K562 (cell line): ENCODE results near the gene PGBD1. TPM values are rescaled to one million over a fixed set of nuclear protein-coding genes. Genes with fewer than 3 reads are reported as not detected.
A peak's percentile ranks its signal among the peaks of the same experiment; 100 is the strongest.

Experiments
- ARID1B ChIP-seq: fragments of 450-650 bp; IDR thresholded peaks from 2 replicates; pipeline ENCODE4 v1.6.1; 2016; ENCODE audit warnings: antibody characterized with exemption, mild to moderate bottlenecking, inconsistent platforms
- CREB3 ChIP-seq: fragments of 450-650 bp; conservative IDR thresholded peaks from 2 replicates; pipeline ENCODE4 v1.6.1; 2016; ENCODE audit warnings: missing genetic modification characterization, low read depth, mild to moderate bottlenecking, missing compliant biosample characterization, moderate library complexity
- SMARCB1 ChIP-seq: IDR thresholded peaks from 2 replicates; pipeline ENCODE4 v1.6.1; 2011; ENCODE audit warnings: improper control_type of control experiment, low read depth; ENCODE audit not compliant: insufficient read length
- SMARCE1 ChIP-seq: fragments of 450-650 bp; IDR thresholded peaks from 2 replicates; pipeline ENCODE4 v1.7.1; 2016; ENCODE audit warnings: mild to moderate bottlenecking
- SREBF2 ChIP-seq: sonication (generic); formaldehyde crosslinking; IDR thresholded peaks from 2 replicates; pipeline ENCODE4 v1.4.0; 2020; ENCODE audit warnings: mild to moderate bottlenecking, missing genetic modification reagents
- TCFL5 ChIP-seq: fragments of 250-450 bp; sonication (Bioruptor Pico); conservative IDR thresholded peaks from 2 replicates; pipeline ENCODE4 v1.6.1; 2021; ENCODE audit warnings: mild to moderate bottlenecking, moderate library complexity, matching md5 sums
- ZEB2 ChIP-seq: fragments of 450-650 bp; IDR thresholded peaks from 2 replicates; pipeline ENCODE4 v1.6.1; 2016
- ZNF263 ChIP-seq: sonication (generic); formaldehyde crosslinking; IDR thresholded peaks from 2 replicates; pipeline ENCODE4 v1.8.0; 2022; ENCODE audit warnings: mild to moderate bottlenecking, missing genetic modification reagents, borderline replicate concordance
- ZNF395 ChIP-seq: fragments of 200-800 bp; sonication (Bioruptor generic); IDR thresholded peaks from 2 replicates; pipeline ENCODE4 v1.6.1; 2017; ENCODE audit warnings: missing genetic modification characterization, missing compliant biosample characterization
- ZNF561 ChIP-seq: fragments of 450-650 bp; formaldehyde crosslinking; conservative IDR thresholded peaks from 2 replicates; pipeline ENCODE4 v1.4.0; 2020; ENCODE audit warnings: mild to moderate bottlenecking, moderate library complexity
- polyA plus RNA-seq, 8 experiments: library from polyadenylated mRNA; depleted of rRNA in 4 of 8; stranded (reverse) in 5 of 8; unstranded in 3 of 8; fragments of >200 nt; fragmentation: Nextera tagmentation in 2 of 8; fragmentation: Illumina TruSeq in 1 of 8; extraction: Ambion mirVana in 2 of 8; extraction: Trizol in 1 of 8; gene quantifications; 2 replicates each; pipeline versions ENCODE4 v1.2.1 to v1.2.3, GENCODE V29; 2011 to 2014; ENCODE audit warnings: inconsistent platforms in 1 of 8, missing spikeins in 1 of 8
- total RNA-seq, 7 experiments: library from RNA; depleted of rRNA in 6 of 7; stranded (reverse); fragments of >200 nt in 6 of 7; fragmentation: Illumina TruSeq in 2 of 7; extraction: Trizol in 2 of 7; gene quantifications; 2 replicates each; pipeline versions ENCODE4 v1.2.1 to v1.2.3, GENCODE V29; 2011 to 2021; ENCODE audit warnings: low replicate concordance in 1 of 7

The PGBD1 gene
- total and polyA plus RNA-seq, 9 of the 15 experiments (the other 6 are each of a cell fraction or from before 2014, with no cell fraction given), result 3.3 to 9.0 (median 7.3) TPM

DNA sequence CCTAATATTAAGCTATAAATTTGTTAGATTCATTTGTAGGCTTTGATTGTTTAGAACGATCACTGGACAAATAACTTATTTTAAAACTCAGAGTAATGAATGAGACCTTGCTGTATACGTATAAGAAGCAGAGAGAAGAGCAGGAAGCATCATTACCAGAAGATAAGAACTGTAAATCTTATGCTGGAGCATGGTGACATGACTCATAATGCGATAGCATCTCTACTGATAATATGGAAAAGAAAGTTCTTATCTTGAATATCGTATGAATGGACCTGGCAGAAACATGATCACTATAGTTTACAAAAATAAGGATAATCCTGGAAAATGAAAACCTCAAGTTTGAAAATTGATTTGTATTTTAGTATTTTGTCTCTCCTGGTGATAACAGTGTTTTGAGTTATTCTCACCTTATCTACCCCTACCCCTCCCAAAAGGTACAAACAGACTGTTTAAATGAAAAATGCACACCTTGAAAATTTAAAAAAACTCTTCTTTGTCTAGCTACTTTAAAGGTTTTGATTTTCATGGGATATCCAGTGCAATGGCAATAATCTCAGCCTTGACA lies 16.5 kb upstream of the PGBD1 start (continued):
- TF ChIP-seq ZNF395 (CRISPR knock-in tag) (no peak), CREB3 (tag) (no peak), SMARCE1 (peak; percentile 96), ZEB2 (peak; percentile 60; the same call in 1 of the 2 replicates), ZNF263 (CRISPR knock-in tag) (no peak), TCFL5 (CRISPR knock-in tag) (no peak), ARID1B (peak; percentile 88), ZNF561 (CRISPR knock-in tag) (no peak), SREBF2 (no peak), SMARCB1 (peak; percentile 73)
